Stimulated activated naive B cell treated with anti-CD40 and anti-IgM and Interleukin-4, amounts not matched to agents 10 μg/mL and 1 μg/mL and 100 μg/mL, for 72 hours (primary cell): ENCODE results near the gene COG4.
"Not testable (repeated sequence)": the region's sequence is repeated elsewhere in the genome, so short reads cannot be mapped to it uniquely, and the experiment has no call there.

Experiments
- ATAC-seq, 2 donors: fragments of 150-1000 bp; cut with Tn5 transposase; replicated peaks; 2 replicates each; pipeline ENCODE4 v1.10.0; 2021; ENCODE audit warnings: moderate library complexity in 1 of 2
- DNase-seq: peaks from one replicate; pipeline ENCODE4 v3.0.0; 2021
- H3K27ac Mint-ChIP-seq: one replicate; pipeline ENCODE4 v1.8.0; 2022; ENCODE audit warnings: mild to moderate bottlenecking, mixed read lengths
- H3K27me3 Mint-ChIP-seq, 2 donors: one replicate each; pipeline ENCODE4 v1.8.0; 2022; ENCODE audit warnings: mixed read lengths in 2 of 2
- H3K36me3 Mint-ChIP-seq, 2 donors: one replicate each; pipeline ENCODE4 v1.8.0; 2022; ENCODE audit warnings: mixed read lengths in 2 of 2, mild to moderate bottlenecking in 1 of 2
- H3K4me1 Mint-ChIP-seq, 2 donors: one replicate each; pipeline ENCODE4 v1.8.0; 2022; ENCODE audit warnings: mixed read lengths in 2 of 2, mild to moderate bottlenecking in 1 of 2
- H3K4me3 Mint-ChIP-seq, 2 donors: one replicate each; pipeline ENCODE4 v1.8.0; 2022; ENCODE audit warnings: mild to moderate bottlenecking in 2 of 2, mixed read lengths in 2 of 2, moderate library complexity in 1 of 2
- H3K9me3 Mint-ChIP-seq, 2 donors: one replicate each; pipeline ENCODE4 v1.8.0; 2022; ENCODE audit warnings: mixed read lengths in 2 of 2, mild to moderate bottlenecking in 1 of 2

COG4 gene

DNA sequence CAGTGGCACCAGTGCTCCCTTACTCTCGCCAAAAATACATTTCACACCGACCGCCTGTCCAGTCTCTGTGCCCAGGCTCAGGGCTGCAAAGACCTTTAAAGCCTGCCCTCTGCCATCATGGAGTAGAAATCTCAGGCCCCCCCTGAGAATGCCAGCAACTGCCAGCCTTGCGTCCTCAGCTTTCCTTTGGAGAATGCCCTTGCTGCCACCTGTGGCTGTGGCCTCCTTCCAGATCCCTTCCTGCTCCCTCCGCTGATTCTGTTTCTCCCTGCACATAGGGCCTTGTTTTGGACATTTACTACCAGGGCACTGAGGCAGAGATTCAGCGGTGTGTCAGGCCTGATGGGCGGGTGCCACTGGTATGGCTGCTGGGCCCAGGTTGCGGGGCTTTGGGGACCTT lies 55.7 kb downstream of the COG4 start:
- Mint-ChIP-seq H3K27me3 (no peaks in the 10 kb centered on the region), H3K36me3 (peaks cover 20 to 24% of the 10 kb centered on the region in 2 donors), H3K27ac (no peak overlapping the region), H3K4me1 (no peaks in the 10 kb centered on the region), H3K4me3 (no peak overlapping the region), H3K9me3 (no peaks in the 10 kb centered on the region)
- no peak for ATAC-seq
- DNase-seq = no peak

DNA sequence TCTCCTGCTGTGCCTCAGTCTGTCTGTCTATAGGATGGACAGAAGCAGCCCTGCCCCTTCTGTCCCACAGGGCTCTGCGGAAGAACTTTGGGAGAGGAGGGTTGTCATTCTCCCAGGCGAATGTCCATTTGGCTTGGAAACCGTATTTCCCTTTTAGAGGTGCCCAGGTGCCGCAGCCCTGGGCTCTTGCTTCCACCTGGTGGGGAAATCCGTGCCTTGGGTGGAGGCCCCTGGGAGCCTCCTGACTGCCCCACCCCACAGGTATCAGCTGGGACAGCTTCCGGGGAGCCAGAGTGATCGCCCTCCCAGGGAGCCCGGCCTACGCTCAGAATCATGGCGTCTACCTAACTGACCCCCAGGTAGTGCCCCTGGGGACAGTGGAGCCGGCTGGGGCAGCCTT lies 56.2 kb downstream of the COG4 start:
- no peak for DNase-seq
- H3K36me3 Mint-ChIP-seq = peaks cover 20 to 24% of the 10 kb centered on the region in 2 donors
- H3K9me3 Mint-ChIP-seq = no peaks in the 10 kb centered on the region

DNA sequence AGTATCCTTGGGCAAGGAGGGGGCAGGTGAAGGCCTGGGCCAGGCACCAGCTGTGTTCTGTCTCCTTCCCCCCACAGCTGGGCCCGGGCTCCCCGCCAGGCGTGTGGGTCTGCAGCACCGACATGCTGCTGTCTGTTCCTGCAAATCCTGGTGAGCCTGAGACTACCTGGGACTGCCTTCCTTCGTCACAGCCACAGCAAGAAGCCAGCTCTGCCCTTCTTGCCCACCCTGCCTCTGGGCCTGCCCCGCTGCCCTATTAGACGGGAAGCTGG lies 56.6 kb downstream of the COG4 start:
- no peak for DNase-seq
- H3K4me3 Mint-ChIP-seq = no peak overlapping the region
- H3K4me1 Mint-ChIP-seq = no peaks in the 10 kb centered on the region
- no peaks in the 10 kb centered on the region for H3K9me3 Mint-ChIP-seq
- no peak for ATAC-seq
- peaks cover 21 to 24% of the 10 kb centered on the region in 2 donors for H3K36me3 Mint-ChIP-seq
- H3K27ac Mint-ChIP-seq = no peak overlapping the region
- H3K27me3 Mint-ChIP-seq = no peaks in the 10 kb centered on the region

More for the DNA sequence above, 56.2 kb downstream of the COG4 start:
- ATAC-seq = no peak
- H3K4me1 Mint-ChIP-seq = no peaks in the 10 kb centered on the region
- no peak overlapping the region for H3K27ac Mint-ChIP-seq
- no peaks in the 10 kb centered on the region for H3K27me3 Mint-ChIP-seq
- H3K4me3 Mint-ChIP-seq = no peak overlapping the region

DNA sequence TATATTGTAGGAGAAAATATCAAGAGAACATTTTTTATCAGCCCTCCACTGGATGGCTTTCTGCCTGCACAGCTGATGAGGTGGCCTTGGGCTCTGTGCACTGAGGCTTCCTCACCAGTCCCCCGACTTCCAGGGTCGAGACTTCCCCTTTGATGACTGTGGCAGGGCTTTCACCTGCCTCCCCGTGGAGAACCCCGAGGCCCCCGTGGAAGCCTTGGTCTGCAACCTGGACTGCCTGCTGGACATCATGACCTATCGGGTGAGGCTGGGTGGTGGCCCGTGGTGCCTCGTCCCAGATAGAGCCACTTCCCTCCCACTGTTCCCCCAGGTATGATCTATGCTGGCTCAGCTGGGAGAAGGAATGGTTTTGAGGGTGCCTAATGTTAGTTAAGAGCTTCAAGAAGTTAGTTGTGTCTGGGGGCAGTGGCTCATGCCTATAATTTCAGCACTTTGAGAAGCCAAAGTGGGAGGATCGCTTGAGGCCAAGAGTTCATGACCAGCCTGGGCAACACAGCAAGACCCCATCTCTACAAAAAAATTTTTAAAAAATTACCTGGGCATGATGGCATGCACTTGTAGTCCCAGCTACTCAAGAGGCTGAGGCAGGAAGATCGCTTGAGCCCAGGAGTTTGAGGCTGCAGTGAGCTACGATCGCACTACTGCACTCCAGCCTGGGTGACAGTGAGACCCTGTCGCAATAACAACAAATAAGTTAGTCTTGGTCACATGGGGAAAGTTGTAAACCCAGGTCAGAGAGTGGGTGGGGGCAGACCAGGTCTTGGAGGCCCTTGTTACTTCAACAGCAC lies 57.2 kb downstream of the COG4 start:
- Mint-ChIP-seq H3K36me3 (peaks cover 22 to 23% of the 10 kb centered on the region in 2 donors), H3K4me1 (no peaks in the 10 kb centered on the region), H3K4me3 (no peak overlapping the region), H3K27ac (no peak overlapping the region), H3K27me3 (no peaks in the 10 kb centered on the region), H3K9me3 (no peaks in the 10 kb centered on the region)
- DNase-seq = no peak
- no peak for ATAC-seq

DNA sequence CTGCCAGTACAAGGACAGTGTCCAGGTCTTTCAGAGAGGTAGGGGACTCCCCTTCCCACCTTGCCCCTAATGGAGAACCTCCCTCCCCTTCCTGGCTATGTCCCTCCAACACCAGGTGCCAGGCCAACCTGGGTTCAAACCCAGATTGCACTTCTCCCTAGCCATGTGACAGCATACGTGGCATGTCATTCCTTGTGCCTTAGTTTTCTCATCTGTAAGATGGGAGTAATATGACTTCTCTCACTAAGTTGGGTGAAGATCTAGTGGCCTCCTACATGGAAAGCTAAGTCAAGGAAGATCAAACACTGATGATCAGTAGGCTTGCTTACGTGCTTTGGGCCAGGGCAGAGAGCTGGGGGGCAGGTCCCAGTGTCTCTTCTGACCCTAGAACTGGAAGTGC lies 60.1 kb downstream of the COG4 start:
- Mint-ChIP-seq H3K4me3 (no peak overlapping the region), H3K4me1 (no peaks in the 10 kb centered on the region), H3K36me3 (peaks cover 14 to 23% of the 10 kb centered on the region in 2 donors), H3K27me3 (no peaks in the 10 kb centered on the region), H3K9me3 (no peaks in the 10 kb centered on the region), H3K27ac (no peak overlapping the region)
- no peak for ATAC-seq
- DNase-seq = no peak

DNA sequence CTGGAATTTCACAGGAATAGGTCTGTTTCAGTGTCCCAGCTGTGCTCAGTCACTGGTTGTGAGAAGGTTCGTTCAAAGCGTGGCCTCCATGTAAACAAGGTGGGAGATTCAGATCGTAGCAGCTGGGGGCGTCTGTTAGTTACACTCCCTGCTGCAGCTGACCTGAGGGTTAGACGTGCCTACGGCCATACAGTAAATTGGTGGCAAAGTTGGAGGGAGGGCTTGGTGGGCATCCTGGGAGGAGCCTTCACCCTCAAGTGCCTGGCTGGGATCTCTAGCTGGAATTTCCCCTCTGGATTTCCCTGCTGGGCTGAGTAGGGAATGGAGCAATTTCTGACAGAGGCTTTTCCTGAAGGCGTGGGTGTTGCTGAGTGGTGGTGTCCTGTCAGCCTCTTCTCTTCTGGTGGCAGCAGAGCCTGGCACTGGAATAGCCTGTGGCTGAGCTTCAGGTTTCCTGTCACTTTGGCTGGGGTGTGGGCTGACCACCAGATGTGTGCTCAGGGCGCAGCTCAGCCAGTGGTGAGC lies 62.6 kb downstream of the COG4 start:
- H3K4me1 Mint-ChIP-seq = peaks cover 0 to under 1% of the 10 kb centered on the region in 2 donors
- H3K27me3 Mint-ChIP-seq = no peaks in the 10 kb centered on the region
- ATAC-seq (no peak), DNase-seq (no peak)
- H3K9me3 Mint-ChIP-seq = no peaks in the 10 kb centered on the region
- peaks cover 9 to 18% of the 10 kb centered on the region in 2 donors for H3K36me3 Mint-ChIP-seq
- H3K27ac Mint-ChIP-seq = no peak overlapping the region
- H3K4me3 Mint-ChIP-seq = no peak overlapping the region

DNA sequence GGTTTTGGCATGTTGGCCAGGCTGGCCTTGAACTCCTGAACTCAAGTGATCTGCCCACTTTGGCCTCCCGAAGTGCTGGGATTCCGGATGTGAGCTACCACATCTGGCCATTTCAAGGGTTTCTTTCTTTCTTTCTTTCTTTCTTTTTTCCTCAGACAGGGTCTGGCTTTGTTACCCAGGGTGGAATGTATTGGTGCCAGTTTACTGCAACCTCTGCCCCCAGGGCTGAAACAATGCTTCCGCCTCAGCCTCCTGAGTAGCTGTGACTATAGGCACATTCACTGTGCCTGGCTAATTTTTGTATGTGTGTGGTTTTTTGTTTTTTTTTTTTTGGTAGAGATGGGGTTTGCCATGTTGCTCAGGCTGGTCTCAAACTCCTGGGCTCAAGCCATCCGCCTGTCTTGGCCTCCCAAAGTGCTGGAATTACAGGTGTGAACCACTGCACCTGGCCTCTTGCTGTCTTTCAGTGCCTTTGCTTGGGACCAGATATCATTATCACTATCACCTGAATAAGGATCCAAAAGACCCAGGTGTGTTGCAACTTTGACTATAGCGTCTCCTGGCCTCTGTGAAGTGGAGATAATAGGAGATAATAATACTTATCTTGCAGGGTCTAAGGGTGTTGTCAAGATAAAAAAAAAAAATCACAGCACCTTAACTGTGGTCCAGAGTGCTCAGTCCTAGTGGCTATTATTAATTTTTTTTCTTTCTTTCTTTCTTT lies 65.7 kb downstream of the COG4 start:
- no peak overlapping the region for H3K4me3 Mint-ChIP-seq
- no peak for DNase-seq
- H3K27ac Mint-ChIP-seq = no peak overlapping the region

DNA sequence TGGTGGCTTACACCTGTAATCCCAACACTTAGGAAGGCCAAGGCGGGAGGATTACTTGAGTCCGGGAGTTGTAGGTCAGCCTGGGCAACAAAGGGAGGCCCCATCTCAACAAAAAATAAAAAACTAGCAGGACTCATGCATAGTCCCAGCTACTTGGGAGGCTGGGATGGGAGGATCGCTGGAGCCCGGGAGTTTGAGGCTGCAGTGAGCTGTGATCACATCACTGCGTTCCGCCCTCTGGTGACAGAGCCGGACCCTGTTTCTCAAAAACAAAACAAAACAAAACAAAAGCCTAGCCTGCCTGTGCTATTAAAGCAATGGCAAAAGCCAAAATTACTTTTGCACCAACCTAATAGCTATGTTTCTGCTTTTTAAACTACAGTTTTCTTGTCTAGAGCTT lies 67.4 kb downstream of the COG4 start:
- no peak for DNase-seq
- no peak overlapping the region for H3K4me3 Mint-ChIP-seq
- H3K36me3 Mint-ChIP-seq = peaks cover 0 to 2% of the 10 kb centered on the region in 2 donors

More for the DNA sequence above, 65.7 kb downstream of the COG4 start:
- H3K9me3 Mint-ChIP-seq = no peaks in the 10 kb centered on the region
- H3K4me1 Mint-ChIP-seq = peaks cover 4 to 12% of the 10 kb centered on the region in 2 donors
- no peaks in the 10 kb centered on the region for H3K27me3 Mint-ChIP-seq
- ATAC-seq = no peak
- peaks cover 0 to 5% of the 10 kb centered on the region in 2 donors for H3K36me3 Mint-ChIP-seq

DNA sequence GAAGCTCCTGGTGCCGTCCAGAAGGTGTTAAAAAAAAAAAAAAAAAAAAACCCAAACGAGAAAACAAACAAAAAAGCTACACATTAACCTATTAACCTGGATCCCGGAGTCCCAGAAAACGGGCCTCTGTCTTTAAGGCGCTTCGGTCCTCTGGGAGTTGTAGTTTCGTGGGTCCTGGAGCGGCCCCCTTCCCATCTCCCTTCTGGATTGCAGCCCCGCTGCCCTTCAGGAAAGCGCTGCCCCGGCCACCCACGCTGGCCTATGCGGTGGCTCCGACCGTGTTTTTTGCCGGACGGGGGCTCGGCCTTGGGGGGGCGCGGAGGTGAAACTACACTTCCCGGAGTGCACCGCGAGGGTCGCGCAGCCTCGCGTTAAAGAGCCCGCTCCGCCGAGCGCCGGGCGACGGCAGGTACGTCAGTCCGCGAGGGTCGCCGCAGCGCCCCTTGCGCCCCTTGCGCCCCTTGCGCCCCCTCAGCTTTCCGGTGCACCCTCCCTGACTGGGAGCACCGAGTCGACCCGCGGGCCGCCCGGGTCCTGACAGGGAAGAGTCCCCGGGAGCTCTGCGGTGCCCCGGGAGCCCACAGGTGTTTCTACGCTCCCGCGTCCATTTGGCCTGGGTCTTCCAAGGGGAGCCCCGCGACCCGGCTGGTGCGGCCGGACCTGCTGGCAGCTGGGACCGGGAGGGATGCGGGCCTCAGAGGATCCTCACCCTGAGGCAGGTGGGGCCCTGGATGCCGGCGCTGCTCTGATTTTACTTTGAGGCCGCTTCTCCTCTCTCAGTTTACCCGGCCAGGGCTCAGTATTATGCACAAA lies 68.9 kb downstream of the COG4 start, which contains the start of gene FCSK:
Gene FCSK (plus strand): TSS at position 374 of the 813 bp plus-strand sequence. CDS start 8,596 bp downstream, outside the sequence.
- H3K4me1 Mint-ChIP-seq = peaks cover 4 to 12% of the 10 kb centered on the region in 2 donors
- H3K9me3 Mint-ChIP-seq = no peaks in the 10 kb centered on the region
- H3K4me3 Mint-ChIP-seq = peak within 1 kb of the TSS; percentile 90 to 98
- ATAC-seq (peak; percentile 95 to 96), DNase-seq (peak; percentile 66)
- H3K27ac Mint-ChIP-seq = peak within 1 kb of the TSS; percentile 99
- peaks cover 0 to 2% of the 10 kb centered on the region in 2 donors for H3K36me3 Mint-ChIP-seq
- no peaks in the 10 kb centered on the region for H3K27me3 Mint-ChIP-seq

More for the DNA sequence above, 67.4 kb downstream of the COG4 start:
- H3K27ac Mint-ChIP-seq = no peak overlapping the region
- no peaks in the 10 kb centered on the region for H3K9me3 Mint-ChIP-seq
- no peaks in the 10 kb centered on the region for H3K27me3 Mint-ChIP-seq
- ATAC-seq = no peak
- H3K4me1 Mint-ChIP-seq = peaks cover 4 to 12% of the 10 kb centered on the region in 2 donors

DNA sequence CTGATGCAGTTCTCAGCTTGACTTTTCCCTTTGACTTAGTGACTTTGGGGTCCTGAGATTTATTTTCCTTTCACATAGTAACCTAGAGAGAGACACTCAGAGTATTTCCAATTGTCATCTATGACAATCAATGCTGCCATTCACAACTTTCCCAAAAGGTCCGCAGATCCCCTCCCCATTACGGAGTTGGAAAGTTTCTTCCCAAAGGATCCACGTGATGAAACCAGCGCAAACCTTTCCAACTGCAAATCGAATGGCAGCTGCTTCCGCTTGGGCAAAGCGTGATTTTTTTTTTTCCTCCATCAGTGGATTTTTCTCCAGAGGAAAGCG lies 69.5 kb downstream of the COG4 start:
- ATAC-seq (no peak), DNase-seq (no peak)
- peaks cover 0 to 2% of the 10 kb centered on the region in 2 donors for H3K36me3 Mint-ChIP-seq
- H3K4me1 Mint-ChIP-seq = peaks cover 4 to 12% of the 10 kb centered on the region in 2 donors
- peak overlapping the region; percentile 90 to 98 for H3K4me3 Mint-ChIP-seq
- H3K27me3 Mint-ChIP-seq = no peaks in the 10 kb centered on the region
- no peaks in the 10 kb centered on the region for H3K9me3 Mint-ChIP-seq
- peak overlapping the region; percentile 99 for H3K27ac Mint-ChIP-seq

DNA sequence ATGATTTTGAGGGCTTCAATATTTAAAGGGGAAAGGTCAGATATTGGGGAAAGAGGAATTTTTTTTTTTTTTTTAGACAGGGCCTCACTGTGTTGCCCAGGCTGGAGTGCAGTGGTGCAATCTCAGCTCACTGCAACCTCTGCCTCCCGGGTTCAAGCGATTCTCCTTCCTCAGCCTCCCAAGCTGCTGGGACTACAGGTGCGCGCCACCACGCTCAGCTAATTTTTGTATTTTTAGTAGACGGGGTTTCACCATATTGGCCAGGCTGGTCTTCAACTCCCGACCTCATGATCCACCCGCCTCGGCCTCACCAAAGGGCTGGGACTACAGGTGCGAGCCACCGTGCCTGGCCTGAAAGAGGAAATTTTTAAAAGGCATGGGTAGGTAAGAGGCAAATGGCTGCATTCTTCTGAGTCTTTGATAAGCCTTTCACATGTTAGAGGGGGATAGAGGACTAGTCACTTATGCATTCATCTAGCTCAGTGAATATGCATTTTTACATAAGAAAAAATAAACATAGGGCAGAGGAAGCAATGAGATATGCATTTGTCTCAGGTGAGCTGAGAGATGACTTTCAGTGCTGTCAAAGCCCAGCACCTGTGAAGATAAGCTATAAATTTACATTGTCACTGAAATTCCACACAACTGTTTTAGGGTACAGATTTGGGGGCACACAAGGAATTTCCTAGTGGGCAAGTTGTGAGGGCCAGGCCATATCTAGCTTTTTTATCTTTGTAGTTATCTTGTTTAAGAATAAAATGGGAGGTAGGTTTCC lies 70.0 kb downstream of the COG4 start:
- Mint-ChIP-seq H3K36me3 (peaks cover 0 to 2% of the 10 kb centered on the region in 2 donors), H3K4me1 (peaks cover 4 to 12% of the 10 kb centered on the region in 2 donors), H3K9me3 (no peaks in the 10 kb centered on the region), H3K27me3 (no peaks in the 10 kb centered on the region), H3K4me3 (peak overlapping the region; percentile 90 to 98), H3K27ac (peak overlapping the region; percentile 65)
- no peak for DNase-seq
- no peak for ATAC-seq

DNA sequence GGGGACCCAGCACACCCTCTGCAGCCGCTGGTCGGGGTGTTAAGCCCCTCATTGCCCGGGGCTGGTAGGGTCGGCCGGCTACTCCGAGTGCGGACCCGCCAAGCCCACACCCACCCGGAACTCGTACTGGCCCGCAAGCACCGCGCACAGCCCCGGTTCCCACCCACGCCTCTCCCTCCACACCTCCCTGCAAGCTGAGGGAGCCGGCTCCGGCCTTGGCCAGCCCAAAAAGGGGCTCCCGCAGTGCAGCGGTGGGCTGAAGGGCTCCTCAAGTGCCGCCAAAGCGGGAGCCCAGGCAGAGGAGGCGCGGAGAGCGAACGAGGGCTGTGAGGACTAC lies 72.4 kb downstream of the COG4 start:
- H3K27me3 Mint-ChIP-seq, H3K36me3 Mint-ChIP-seq, ATAC-seq, DNase-seq, H3K9me3 Mint-ChIP-seq, H3K27ac Mint-ChIP-seq: not testable (repeated sequence)
- Mint-ChIP-seq H3K4me1 (peaks cover 4 to 20% of the 10 kb centered on the region in 2 donors), H3K4me3 (peak overlapping the region in 1 of 2 donors; percentile 67)

DNA sequence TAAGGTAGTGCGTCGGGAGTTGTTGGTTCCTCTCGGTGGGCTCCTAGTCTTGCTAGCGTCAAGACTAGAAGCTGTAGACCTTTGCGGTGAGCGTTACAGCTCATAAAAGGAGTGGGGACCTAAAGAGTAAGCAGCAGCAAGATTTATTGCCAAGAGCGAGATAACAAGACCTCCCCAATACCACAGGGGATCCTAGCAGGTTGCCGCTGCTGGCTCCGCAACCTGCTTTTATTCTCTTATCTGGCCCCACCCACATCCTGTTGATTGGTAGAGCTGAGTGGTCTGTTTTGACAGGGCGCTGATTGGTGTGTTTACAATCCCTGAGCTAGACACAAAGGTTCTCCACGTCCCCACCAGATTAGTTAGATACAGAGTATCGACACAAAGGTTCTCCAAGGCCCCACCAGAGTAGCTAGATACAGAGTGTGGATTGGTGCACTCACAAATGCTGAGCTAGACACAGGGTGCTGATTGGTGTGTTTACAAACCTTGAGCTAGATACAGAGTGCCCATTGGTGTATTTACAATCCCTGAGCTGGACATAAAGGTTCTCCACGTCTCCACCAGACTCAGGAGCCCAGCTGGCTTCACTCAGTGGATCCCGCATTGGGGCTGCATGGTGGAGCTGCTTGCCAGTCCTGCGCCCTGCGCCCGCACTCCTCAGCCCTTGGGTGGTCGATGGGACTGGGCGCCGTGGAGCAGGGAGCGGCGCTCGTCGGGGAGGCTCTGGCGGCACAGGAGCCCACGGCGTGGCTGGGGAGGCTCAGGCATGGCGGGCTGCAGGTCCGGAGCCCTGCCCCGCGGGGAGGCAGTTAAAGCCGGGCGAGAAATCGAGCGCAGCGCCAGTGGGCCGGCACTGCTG lies 73.0 kb downstream of the COG4 start:
- H3K27ac Mint-ChIP-seq, DNase-seq: not testable (repeated sequence)

More for the DNA sequence above, 73.0 kb downstream of the COG4 start:
- H3K36me3 Mint-ChIP-seq, H3K9me3 Mint-ChIP-seq, H3K27me3 Mint-ChIP-seq, H3K4me3 Mint-ChIP-seq, ATAC-seq: not testable (repeated sequence)
- peaks cover 4 to 16% of the 10 kb centered on the region in 2 donors for H3K4me1 Mint-ChIP-seq
